Measurements from ENCODE around the gene AQP9. TPM values are rescaled to one million over a fixed set of nuclear protein-coding genes. Genes with fewer than 3 reads are reported as not detected.

AQP9 gene
- total RNA-seq, 1 donor, result under 0.01 TPM

DNA sequence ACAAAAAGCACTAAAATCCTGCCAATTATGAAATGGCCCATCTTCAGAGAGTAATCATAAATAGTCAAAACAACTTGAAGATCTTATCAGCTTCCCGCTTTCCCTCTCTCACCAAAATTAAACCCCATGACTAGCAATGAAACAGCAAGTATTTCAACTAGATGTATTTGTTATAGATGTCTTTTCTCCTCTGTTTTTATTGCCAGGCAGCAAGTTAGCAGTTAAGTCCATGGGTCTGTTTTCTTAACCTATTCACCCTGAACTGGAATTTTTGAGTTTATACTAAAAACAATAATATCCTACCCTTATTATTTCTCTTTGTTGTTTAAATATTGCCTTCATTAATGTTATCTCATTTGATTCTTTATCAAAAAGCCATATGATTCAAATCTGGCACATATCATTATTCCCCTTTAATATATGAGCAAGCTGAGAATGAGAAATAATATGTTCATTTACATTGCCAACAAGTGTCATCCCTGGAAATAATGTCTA lies 23.3 kb downstream of the AQP9 start:
- no peak for DNase-seq (ENCODE audit: insufficient read length, low spot score, missing footprints)
- H3K9me3 ChIP-seq (ENCODE audit: low read depth, low read length), result no peaks in the 10 kb centered on the region
- H2AFZ ChIP-seq (ENCODE audit: low read length), result no peak overlapping the region
- H3K4me3 ChIP-seq (ENCODE audit: insufficient read depth, low read length), result no peak overlapping the region
- TF ChIP-seq, protein P1, sequence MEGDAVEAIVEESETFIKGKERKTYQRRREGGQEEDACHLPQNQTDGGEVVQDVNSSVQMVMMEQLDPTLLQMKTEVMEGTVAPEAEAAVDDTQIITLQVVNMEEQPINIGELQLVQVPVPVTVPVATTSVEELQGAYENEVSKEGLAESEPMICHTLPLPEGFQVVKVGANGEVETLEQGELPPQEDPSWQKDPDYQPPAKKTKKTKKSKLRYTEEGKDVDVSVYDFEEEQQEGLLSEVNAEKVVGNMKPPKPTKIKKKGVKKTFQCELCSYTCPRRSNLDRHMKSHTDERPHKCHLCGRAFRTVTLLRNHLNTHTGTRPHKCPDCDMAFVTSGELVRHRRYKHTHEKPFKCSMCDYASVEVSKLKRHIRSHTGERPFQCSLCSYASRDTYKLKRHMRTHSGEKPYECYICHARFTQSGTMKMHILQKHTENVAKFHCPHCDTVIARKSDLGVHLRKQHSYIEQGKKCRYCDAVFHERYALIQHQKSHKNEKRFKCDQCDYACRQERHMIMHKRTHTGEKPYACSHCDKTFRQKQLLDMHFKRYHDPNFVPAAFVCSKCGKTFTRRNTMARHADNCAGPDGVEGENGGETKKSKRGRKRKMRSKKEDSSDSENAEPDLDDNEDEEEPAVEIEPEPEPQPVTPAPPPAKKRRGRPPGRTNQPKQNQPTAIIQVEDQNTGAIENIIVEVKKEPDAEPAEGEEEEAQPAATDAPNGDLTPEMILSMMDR (IDR thresholded peaks at IDR 0.05; ENCODE audit: extremely low read depth, low read depth, low read length), result no peak
- no peak overlapping the region for H3K4me2 ChIP-seq (ENCODE audit: insufficient read depth, low read length)
- H4K20me1 ChIP-seq (ENCODE audit: insufficient read depth, low read length), result no peaks in the 10 kb centered on the region
- H3K27ac ChIP-seq (ENCODE audit: low read depth, low read length), result no peak overlapping the region
- no peaks in the 10 kb centered on the region for H3K36me3 ChIP-seq (ENCODE audit: insufficient read depth, low read length)
- peaks cover 27% of the 10 kb centered on the region for H3K27me3 ChIP-seq (ENCODE audit: insufficient read depth, low read length)
- H3K4me1 ChIP-seq (ENCODE audit: insufficient read depth, low read length), result no peaks in the 10 kb centered on the region
- H3K79me2 ChIP-seq (ENCODE audit: insufficient read depth, low read length), result no peaks in the 10 kb centered on the region

DNA sequence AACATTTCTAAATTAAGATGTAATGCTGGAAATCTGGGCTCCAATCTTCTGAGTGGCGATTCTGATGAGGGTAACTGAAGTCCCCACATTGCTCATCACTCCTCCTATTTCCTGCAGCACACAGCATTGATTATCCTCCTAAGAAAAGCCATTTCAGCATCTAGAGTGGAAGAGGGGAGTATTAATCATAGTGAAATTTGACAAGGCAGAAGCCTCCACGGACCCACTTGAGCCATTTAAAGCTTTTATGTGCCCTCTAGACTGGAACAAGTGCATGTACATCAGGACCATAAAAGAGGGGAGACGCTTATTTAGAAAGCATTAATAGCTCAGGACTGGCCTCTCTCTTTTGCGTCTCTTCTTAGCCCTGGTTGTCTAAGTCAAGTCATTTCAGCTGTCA lies 25.8 kb downstream of the AQP9 start:
- DNase-seq (ENCODE audit: insufficient read length, low spot score, missing footprints), result no peak
- H3K4me2 ChIP-seq (ENCODE audit: insufficient read depth, low read length), result no peak overlapping the region
- no peaks in the 10 kb centered on the region for H3K9me3 ChIP-seq (ENCODE audit: low read depth, low read length)
- TF ChIP-seq, protein P1 (IDR thresholded peaks at IDR 0.05; ENCODE audit: extremely low read depth, low read depth, low read length), result no peak
- H3K27ac ChIP-seq (ENCODE audit: low read depth, low read length), result no peak overlapping the region
- H3K4me3 ChIP-seq (ENCODE audit: insufficient read depth, low read length), result no peak overlapping the region
- H2AFZ ChIP-seq (ENCODE audit: low read length), result no peak overlapping the region
- H4K20me1 ChIP-seq (ENCODE audit: insufficient read depth, low read length), result no peaks in the 10 kb centered on the region
- no peaks in the 10 kb centered on the region for H3K36me3 ChIP-seq (ENCODE audit: insufficient read depth, low read length)
- no peaks in the 10 kb centered on the region for H3K79me2 ChIP-seq (ENCODE audit: insufficient read depth, low read length)
- H3K27me3 ChIP-seq (ENCODE audit: insufficient read depth, low read length), result peaks cover 20% of the 10 kb centered on the region
- no peaks in the 10 kb centered on the region for H3K4me1 ChIP-seq (ENCODE audit: insufficient read depth, low read length)

DNA sequence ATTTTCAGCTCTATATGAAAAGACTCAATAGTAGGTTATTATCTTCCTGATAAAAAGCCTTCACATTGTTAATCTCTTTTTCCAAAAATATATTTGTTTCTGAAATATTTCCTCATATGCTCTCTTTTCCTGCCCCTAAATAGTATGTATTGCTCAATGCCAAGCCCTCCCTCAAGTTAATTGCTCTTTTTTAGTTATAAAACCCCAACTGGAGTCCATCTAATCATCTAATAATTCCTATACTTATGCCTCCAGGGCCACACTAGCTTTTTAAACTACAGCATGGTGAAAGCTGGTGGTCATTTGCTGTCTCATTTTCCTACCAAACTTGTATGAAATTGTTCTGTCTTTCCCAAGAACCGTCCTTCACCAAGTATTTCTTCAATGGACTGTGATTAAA lies 26.7 kb downstream of the AQP9 start:
- H3K27me3 ChIP-seq (ENCODE audit: insufficient read depth, low read length), result peaks cover 20% of the 10 kb centered on the region
- DNase-seq (ENCODE audit: insufficient read length, low spot score, missing footprints), result no peak
- no peaks in the 10 kb centered on the region for H3K4me1 ChIP-seq (ENCODE audit: insufficient read depth, low read length)
- no peaks in the 10 kb centered on the region for H3K79me2 ChIP-seq (ENCODE audit: insufficient read depth, low read length)
- no peak overlapping the region for H3K4me2 ChIP-seq (ENCODE audit: insufficient read depth, low read length)
- H3K9me3 ChIP-seq (ENCODE audit: low read depth, low read length), result no peaks in the 10 kb centered on the region
- H3K36me3 ChIP-seq (ENCODE audit: insufficient read depth, low read length), result no peaks in the 10 kb centered on the region
- no peaks in the 10 kb centered on the region for H4K20me1 ChIP-seq (ENCODE audit: insufficient read depth, low read length)
- H2AFZ ChIP-seq (ENCODE audit: low read length), result no peak overlapping the region
- no peak overlapping the region for H3K4me3 ChIP-seq (ENCODE audit: insufficient read depth, low read length)
- TF ChIP-seq, protein P1 (IDR thresholded peaks at IDR 0.05; ENCODE audit: extremely low read depth, low read depth, low read length), result no peak
- H3K27ac ChIP-seq (ENCODE audit: low read depth, low read length), result no peak overlapping the region

DNA sequence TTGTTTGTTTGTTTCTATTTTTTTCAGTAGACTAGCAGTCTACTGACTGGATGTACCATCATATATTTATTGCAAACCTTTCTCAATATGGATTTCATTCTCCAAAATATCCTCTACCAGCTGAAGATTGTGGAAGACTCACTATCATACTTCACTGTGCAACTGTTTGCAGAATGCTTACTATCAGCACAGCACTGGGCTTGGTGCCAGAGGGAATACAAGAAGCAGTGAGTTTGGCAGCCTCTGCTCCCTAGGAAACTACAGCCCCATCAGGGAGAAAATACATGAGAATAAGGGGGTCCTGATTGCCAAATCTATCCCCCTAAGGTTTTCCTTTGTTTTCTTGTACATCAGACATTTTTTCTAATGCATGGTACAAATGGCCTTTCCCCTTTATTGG lies 27.5 kb downstream of the AQP9 start:
- Histone ChIP-seq H4K20me1 (ENCODE audit: insufficient read depth, low read length) (no peaks in the 10 kb centered on the region), H3K27ac (ENCODE audit: low read depth, low read length) (no peak overlapping the region), H3K27me3 (ENCODE audit: insufficient read depth, low read length) (peaks cover 21% of the 10 kb centered on the region), H3K79me2 (ENCODE audit: insufficient read depth, low read length) (no peaks in the 10 kb centered on the region), H2AFZ (ENCODE audit: low read length) (no peak overlapping the region), H3K4me2 (ENCODE audit: insufficient read depth, low read length) (no peak overlapping the region), H3K4me1 (ENCODE audit: insufficient read depth, low read length) (no peaks in the 10 kb centered on the region), H3K4me3 (ENCODE audit: insufficient read depth, low read length) (no peak overlapping the region), H3K9me3 (ENCODE audit: low read depth, low read length) (no peaks in the 10 kb centered on the region), H3K36me3 (ENCODE audit: insufficient read depth, low read length) (no peaks in the 10 kb centered on the region)
- DNase-seq (ENCODE audit: insufficient read length, low spot score, missing footprints), result no peak
- TF ChIP-seq, protein P1 (IDR thresholded peaks at IDR 0.05; ENCODE audit: extremely low read depth, low read depth, low read length), result no peak
